GM19193 (cell line): Measurements from ENCODE around the gene ANO1.

Source experiments
- POLR2A ChIP-seq: IDR thresholded peaks from 4 replicates; pipeline ENCODE4 v1.6.1; 2011; ENCODE audit not compliant: insufficient read depth, insufficient read length; ENCODE audit errors: extremely low read depth

Gene ANO1

DNA sequence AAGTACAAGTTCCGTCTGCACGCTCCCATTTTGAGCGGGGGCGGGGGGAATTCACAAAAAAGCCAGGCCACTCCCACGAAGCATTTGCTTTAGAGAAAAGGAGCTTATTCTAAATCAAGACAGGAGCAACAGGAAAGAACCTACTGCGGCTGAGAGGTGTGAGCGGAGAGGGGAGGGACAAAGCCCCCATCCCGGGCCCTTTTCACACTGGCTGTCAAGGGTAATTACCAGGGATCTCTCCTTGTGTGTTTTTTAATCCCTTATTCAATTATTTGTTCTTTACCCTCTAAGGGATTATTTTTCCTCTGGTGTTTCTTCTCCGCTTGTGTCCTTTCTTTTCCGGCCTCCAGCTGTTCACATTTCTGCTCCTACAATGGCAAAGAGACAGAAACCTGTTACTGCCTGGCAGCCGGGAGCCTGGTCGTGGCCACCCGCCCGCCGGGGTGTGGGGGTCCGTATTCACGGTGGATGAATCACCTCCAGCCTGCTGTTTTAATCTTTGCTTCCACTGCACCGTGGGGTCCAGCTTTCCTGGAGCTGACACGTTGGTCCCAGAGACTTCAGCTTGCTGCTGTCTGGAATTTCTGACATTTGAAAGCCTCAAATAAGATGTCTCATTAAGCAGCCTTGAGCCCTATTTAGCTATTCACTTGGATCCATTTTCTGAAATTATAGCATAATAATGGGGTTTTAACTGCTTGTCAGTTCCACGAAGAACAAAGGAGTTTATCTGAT, 63.5 kb downstream of the ANO1 start:
- no peak for TF ChIP-seq POLR2A

DNA sequence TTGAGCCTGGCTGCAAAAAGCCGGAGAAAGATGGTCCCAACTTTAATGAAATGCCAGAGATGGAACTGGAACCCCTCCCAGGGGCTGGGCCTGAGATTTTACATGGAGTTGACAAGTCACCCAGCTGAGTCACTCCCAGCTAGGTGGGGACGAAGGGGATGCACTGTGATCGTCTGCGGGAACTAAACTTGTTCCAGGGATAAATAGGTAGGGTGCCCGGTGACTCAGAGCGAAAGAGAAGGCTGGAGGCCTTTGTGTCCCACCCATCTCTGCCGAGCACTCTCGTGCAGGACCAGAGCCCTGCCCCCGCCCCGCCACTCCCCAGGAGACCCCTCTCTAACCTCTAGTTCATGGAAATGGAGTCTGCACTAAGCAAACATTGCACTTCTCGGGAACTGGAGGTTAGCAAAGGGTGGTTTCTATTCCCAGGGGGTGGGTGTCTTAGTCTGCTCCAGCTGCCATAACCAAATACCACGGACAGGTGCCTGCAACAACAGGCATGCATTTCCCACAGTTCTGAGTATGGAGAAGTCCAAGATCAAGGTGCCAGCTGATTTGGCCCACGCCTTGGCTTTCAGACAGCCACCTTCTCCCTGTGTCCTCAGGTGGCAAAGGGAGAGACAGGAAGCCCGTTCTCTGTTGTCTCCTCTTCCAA, 64.2 kb downstream of the ANO1 start:
- no peak for TF ChIP-seq POLR2A

DNA sequence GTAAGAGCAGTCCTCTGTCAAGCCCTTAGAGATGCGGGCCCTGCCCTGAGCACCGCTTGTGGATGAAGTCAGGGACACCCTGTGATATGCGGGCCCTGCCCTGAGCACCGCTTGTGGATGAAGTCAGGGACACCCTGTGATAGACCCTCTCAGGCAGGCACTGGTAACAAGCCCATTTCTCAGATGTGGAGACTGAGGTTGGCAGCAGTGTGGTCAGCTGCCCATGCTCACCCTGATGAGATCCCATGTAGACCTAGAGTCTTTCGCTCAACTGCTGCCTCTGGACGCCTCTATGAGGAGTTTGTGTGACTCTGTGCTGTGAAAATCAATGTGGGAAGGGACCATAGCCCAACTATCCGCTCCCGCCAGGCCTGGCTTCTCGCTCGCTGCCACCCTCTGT, 66.1 kb downstream of the ANO1 start:
- no peak for TF ChIP-seq POLR2A

DNA sequence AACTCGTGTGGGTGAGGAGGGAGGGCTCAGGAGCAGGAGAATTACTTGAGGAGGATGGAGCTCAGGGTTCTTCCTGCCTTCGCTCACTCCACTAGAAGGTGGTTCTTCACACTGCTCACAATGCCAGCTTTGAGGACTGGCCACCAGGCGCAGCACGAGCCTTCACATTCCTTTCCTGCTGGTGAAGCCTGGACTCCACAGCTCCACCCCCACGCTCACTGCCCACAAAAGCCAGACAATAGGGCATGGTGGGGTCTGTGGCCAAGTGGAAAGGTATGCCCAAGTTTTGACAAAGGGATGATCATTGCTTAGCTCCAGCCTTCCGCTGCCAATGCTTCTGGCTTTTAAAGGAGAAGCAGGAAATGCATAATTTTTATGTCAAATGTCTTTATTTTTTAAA, 67.0 kb downstream of the ANO1 start:
- TF ChIP-seq POLR2A: no peak

DNA sequence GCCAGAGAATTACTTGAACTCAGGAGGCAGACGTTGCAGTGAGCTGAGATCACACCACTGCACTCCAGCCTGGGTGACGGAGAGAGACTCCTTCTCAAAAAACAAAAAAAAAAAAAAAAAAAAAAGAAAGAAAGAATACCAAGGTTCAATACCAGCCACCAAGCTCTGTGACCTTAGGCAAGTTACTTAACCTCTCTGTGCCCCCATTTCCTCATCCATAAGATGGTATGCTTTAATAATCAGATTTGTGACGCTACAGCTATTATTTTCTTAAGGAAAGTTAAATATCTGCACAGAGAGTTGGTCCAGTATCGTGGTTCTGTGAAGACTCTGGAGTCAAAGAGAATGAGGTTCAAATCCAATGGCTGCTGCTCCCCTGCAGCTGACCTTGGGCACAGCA, 67.7 kb downstream of the ANO1 start:
- TF ChIP-seq POLR2A: no peak

DNA sequence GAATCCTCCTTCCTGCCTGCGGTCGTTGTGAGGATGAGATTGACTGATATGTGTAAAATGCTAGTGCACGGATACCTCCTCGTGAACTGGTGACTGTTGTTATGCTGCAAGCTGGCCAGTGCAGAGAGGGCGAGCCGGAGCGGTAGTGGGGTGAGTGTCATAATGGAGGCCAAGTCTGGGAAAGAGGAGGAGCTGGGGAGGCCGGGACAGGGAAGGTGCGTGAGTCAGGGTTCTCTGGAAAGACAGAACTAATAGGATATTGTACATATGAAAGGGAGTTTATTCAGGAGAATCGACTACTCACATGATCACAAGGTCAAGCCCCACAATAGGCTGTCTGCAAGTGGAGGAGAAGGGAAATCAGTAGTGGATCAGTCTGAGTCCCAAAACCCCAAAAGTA, 68.2 kb downstream of the ANO1 start:
- TF ChIP-seq POLR2A: no peak

DNA sequence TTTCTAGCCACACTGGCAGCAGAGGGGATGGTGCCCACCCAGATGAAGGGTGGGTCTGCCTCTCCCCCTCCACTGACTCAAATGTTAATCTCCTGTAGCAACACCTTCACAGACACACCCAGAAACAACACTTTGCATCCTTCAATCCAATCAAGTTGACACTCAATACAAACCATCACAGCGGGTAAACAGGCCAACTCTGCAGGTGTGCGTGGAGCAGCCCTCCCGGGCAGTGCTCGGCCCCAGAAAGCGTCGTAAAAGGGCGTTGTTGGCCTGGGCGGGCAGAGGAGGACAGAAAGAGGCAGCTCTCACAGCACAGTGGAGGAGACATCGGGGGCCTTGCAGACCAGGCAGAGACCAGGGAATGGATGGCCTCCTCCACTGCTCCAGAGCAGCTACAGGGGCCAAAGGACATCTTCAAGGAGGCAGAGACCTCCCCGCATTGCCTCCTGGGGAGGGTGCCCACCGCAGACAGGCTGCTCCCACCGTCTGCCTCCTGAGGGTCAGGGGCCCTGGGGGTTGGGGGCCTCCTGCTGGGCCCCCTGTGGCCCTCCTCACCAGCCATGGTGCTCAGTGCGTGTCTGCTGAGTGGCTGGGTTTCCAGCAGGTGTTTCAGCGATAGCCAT, 68.9 kb downstream of the ANO1 start:
- no peak for TF ChIP-seq POLR2A

DNA sequence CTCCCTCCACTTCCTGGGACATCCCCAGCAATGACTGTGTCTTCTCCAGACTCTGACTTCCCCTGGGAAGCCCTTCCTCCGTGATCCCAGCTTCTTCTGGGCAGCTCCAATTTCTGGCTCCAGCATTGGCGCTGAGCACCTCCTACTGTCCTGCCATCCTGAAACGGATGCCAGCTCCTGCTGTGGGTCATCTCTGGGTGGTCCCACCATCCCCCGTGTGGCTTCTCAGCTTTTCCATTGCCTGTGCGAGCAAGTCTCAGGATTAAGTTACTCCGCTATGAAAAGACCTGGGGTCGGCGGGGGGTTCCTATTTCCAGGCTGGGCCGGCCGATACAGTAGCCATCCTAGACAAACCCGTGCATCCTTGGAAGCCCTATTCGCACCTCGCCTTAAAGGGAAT, 69.6 kb downstream of the ANO1 start:
- TF ChIP-seq POLR2A: no peak

DNA sequence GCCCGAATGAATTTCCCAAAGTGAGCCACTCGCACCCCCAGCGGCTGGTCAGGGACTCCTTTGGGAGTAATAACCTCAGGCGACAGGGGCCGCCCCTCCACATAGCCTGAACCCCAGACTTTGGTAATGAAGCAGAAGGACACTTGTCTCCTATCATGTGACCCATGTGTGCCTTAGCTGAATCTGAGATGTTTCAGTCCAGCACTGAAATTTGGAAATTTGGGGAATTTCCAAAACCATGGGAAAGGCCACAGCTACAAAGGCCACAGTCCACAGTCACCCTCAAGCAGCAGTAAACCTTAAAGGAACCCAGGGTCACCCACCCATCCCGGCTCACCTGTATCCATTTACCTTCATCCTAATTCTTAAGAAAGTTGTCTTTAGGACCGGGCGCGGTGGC, 73.6 kb downstream of the ANO1 start:
- TF ChIP-seq POLR2A: no peak

DNA sequence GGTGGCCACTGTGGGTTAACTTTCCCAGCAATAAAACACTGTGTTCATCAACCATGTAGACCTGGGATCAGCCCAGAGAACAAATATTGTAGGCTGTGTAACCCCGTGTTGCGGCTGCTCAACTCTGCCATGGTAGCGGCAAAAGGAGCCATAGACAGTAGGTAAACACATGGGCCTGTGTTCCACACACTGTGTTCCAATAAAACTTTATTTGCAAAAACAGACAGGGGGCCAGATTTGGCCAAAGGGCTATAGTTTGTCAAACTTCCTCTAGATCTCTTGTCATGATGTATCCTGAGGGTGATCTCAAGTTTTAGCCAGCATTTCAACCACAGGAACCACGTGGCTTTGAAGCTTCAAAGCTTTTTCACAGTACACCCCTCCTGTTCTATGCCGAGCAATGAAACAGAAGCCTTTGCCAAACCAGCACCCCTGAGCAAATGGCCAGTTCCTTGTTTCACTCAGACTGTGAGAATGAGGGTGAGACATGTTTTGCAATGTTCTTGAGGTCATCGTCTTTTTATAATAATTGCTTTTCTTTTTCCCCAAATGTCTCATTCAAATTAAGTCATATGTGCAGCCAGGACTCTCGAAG, 75.1 kb downstream of the ANO1 start:
- TF ChIP-seq POLR2A: no peak

DNA sequence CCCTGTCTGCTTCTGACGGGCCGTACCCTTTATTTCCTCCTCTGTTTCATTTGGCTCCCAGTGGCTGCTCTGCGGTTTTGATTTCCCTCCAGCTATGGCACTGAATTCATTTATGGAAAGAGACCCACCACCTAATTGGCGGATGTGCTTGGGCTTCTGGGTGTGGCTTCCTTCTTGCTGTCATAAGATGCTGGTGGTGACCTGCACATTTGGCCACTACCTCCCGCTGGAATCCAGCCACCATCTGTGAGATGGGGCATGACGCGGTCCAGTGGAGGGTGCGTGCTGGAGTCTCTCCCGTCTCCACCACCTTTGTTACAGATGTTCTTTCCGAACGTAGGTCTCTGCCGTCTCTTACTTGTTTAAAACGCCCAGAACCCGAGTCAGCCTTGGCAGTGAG, 77.3 kb downstream of the ANO1 start:
- TF ChIP-seq POLR2A: no peak

DNA sequence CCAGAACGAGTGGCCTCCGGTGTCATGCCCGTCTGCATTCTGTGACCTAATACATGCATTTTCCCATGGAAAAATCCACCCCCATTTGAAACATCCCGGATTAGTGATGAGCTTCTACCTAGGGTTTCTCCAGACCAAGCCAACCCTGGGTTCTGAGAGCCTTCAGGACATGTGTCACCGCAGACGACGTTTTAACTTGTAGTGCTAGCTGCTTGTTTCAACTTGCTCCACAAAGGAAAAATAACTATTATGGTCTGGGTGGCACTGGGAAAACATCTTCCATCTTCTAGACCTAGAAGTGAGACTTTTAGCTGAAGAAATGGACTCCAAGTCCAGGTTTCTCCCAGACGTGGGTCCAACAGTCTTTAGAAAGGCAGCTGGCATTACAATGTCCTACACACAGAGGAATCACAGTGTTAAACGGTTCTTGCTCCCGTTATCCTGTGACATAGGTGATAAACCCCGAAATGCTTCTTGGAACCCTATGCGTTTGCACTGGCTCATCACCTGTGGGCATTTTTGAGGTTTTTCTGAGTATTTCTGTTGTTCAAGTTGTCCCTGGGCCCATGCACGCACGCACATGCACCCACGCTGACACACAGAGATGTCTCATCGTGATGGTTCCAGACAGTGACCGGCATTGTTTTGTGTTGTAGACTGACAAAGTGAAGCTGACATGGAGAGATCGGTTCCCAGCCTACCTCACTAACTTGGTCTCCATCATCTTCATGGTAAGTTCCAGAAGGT, 78.3 kb downstream of the ANO1 start:
- no peak for TF ChIP-seq POLR2A

DNA sequence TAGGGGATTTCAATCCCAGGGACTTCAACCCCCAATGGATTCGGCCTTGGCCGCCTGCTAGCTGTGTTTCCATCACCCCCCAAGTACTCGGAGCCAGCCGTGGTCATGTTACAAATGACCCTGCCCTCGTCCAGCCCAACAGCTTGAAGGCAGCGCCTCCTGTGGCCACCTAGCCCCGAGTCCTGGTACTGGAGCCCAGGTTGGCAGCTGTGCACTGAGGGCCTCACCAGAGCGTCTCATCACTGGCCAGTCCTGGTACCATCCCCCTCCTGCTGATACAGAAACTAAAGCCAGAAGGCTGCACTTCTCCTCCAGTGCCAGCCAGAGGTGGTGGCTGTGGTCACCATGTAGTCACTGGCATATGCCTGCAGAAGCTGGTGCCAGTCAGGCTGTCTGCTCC, 80.1 kb downstream of the ANO1 start:
- no peak for TF ChIP-seq POLR2A

DNA sequence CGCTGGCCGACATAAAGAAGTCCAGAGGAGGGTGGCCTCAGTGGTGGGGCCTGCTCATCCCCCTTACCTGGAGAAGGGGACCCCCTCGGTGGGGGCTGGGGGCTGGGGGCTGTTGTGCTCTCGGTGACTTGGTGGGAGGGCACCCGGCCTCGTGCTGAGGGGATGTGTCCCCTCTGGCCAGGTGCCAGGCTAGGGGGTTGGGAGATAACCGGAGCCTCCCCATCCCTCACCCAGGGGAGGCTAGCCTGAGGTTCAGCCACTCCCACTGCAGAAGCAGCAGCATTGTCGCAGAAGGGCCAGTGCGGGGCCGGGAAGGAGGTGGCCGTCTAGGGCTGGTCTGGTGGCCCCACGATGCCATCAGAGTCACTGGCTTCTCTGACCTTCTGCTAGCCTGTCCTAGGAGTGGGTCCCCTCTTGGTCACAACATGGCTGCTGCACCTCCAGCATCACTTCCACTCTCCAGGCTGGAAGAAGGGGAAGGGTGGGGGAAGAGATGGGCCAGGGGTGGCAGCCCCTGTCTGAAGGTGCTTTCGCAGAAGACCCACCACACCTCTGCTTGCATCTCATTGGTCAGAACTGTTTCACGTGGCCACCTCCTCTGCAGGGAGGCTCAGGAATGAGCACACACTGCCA, 80.8 kb downstream of the ANO1 start:
- TF ChIP-seq POLR2A: no peak

DNA sequence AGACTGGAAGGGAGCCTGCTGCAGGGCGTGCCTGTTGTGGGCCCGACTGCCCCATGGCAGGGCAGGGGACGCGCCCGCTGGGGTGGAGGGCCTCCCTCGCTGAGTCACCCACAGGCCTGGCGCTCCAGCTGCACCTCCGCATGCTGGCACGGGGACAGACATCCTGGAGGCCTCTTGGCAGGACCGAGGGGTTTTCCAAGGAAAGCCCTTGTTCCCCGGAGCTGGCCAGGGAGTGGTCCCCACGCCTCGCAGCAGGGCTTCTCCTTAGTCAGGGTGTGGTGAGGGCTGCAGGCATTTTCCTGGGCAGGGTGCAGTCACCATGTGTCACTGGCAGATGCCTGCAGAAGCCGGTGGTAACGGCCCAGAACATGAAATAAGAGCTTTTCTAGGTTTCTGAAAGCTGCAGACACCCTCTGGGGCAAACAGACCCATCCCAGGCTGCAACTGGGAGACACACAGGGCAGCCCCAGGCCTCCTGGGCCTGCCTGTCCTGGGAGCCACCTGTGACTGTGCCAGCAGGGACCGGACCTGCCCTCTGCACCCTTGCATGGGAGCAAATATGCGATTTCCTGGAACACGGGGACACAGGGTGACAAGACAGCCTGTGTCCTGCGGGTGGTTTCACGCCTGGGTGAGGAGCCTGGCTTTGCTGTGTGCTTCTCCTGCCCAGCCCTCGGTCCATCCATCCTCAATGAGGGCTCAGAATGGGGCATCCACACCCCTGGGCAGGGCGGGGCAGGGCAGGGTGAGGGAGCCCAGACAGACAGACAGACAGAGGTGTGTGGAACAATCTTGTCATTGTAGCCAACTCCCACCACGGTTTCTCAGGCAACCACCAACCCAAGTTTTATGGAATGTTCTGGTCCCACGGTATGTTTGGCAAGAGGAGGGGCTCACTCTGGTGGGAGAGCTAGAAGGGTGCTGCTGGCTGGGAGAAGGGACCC, 81.8 kb downstream of the ANO1 start:
- no peak for TF ChIP-seq POLR2A
